ENCODE data around the gene LRMDA. TPM values are rescaled to one million over a fixed set of nuclear protein-coding genes. Genes with fewer than 3 reads are reported as not detected.

The LRMDA gene
- total RNA-seq, 1 experiment from 2014 or later = 1.2 TPM

DNA sequence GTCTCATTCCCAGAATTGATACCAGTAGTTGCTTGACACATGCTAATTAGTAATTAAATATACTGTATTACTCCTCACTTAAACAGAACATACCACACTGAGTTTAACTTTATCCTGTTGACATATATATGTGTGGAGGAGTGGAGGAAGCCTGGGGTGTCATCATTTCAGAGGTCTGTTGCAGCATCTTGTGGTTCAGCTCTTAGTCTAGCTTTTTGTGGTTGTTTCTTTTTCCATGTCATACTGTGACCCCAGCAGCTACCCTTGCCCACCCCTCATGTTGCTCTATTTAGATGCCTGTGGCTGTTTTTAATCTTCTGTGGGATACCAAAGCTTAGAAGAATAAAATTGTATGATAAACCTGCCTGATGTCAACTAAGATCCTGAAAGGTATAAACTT lies 875.4 kb downstream of the LRMDA start:
- intact Hi-C loops (cut with micrococcal nuclease) = no loop called here

GRCh38 chr10:76309070-76309469 lies 877.6 kb downstream of the LRMDA start:
- no peaks in the 10 kb centered on the region for H3K36me3 ChIP-seq (ENCODE audit: low read depth, low read length)
- no peak overlapping the region for H2AFZ ChIP-seq (ENCODE audit: low read length)
- no peaks in the 10 kb centered on the region for H3F3A ChIP-seq (ENCODE audit: low read length, unreplicated experiment)
- peaks cover 1% of the 10 kb centered on the region; the same call in 1 of the 2 replicates for H3K4me1 ChIP-seq (ENCODE audit: insufficient read depth, low read length)
- no peaks in the 10 kb centered on the region for H3K27me3 ChIP-seq (ENCODE audit: low read length)
- BruUV-seq (replicated peaks) = no TSS peak
- no peak overlapping the region for H3K4me2 ChIP-seq (ENCODE audit: low read length)
- H3K9me3 ChIP-seq (ENCODE audit: low read length) = no peaks in the 10 kb centered on the region
- H3K9ac ChIP-seq (ENCODE audit: low read length) = no peak overlapping the region
- H3K79me2 ChIP-seq (ENCODE audit: low read length) = no peaks in the 10 kb centered on the region
- TF ChIP-seq, protein P1, sequence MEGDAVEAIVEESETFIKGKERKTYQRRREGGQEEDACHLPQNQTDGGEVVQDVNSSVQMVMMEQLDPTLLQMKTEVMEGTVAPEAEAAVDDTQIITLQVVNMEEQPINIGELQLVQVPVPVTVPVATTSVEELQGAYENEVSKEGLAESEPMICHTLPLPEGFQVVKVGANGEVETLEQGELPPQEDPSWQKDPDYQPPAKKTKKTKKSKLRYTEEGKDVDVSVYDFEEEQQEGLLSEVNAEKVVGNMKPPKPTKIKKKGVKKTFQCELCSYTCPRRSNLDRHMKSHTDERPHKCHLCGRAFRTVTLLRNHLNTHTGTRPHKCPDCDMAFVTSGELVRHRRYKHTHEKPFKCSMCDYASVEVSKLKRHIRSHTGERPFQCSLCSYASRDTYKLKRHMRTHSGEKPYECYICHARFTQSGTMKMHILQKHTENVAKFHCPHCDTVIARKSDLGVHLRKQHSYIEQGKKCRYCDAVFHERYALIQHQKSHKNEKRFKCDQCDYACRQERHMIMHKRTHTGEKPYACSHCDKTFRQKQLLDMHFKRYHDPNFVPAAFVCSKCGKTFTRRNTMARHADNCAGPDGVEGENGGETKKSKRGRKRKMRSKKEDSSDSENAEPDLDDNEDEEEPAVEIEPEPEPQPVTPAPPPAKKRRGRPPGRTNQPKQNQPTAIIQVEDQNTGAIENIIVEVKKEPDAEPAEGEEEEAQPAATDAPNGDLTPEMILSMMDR (conservative IDR thresholded peaks at IDR 0.05; ENCODE audit: low read depth, low read length) = no peak
- TF ChIP-seq EZH2phosphoT487 (IDR thresholded peaks at IDR 0.05; ENCODE audit: borderline replicate concordance, low read length) (no peak), EZH2 (IDR thresholded peaks at IDR 0.05; ENCODE audit: low read length, unreplicated experiment) (no peak)
- POLR2A ChIA-PET (ENCODE audit: unreplicated experiment) = interaction anchor here (0.7 kb wide), 1 partner anchor 1077 kb away, joined by 10 read pairs; no protein-coding TSS in a partner anchor
- no peaks in the 10 kb centered on the region for H3K9me2 ChIP-seq (replicated peaks; ENCODE audit: low read length)
- CTCF ChIA-PET = interaction anchor here (0.8 kb wide), 1 partner anchor 272 kb away, joined by 3 read pairs; no protein-coding TSS in a partner anchor
- ATAC-seq = no peak
- no peak overlapping the region for H3K27ac ChIP-seq (ENCODE audit: low read length)
- no peaks in the 10 kb centered on the region for H4K20me1 ChIP-seq (ENCODE audit: low read length)
- no peak for DNase-seq
- intact Hi-C loops (cut with micrococcal nuclease) = no loop called here
- no peak overlapping the region for H3K4me3 ChIP-seq (ENCODE audit: low read length)

More for the DNA sequence above, 875.4 kb downstream of the LRMDA start:
- ChIA-PET CTCF (no interaction called here), POLR2A (ENCODE audit: unreplicated experiment) (no interaction called here)
- no peak overlapping the region for H2AFZ ChIP-seq (ENCODE audit: low read length)
- DNase-seq (no peak), ATAC-seq (no peak)
- H3K36me3 ChIP-seq (ENCODE audit: low read depth, low read length) = no peaks in the 10 kb centered on the region
- no peaks in the 10 kb centered on the region for H3K79me2 ChIP-seq (ENCODE audit: low read length)
- peaks cover 4% of the 10 kb centered on the region; the same call in 1 of the 2 replicates for H3K4me1 ChIP-seq (ENCODE audit: insufficient read depth, low read length)
- H3K27ac ChIP-seq (ENCODE audit: low read length) = no peak overlapping the region
- no peaks in the 10 kb centered on the region for H4K20me1 ChIP-seq (ENCODE audit: low read length)
- H3K4me2 ChIP-seq (ENCODE audit: low read length) = no peak overlapping the region
- TF ChIP-seq, protein P1 (conservative IDR thresholded peaks at IDR 0.05; ENCODE audit: low read depth, low read length) = no peak
- no peak for TF ChIP-seq EZH2phosphoT487 (IDR thresholded peaks at IDR 0.05; ENCODE audit: borderline replicate concordance, low read length)
- no peak for TF ChIP-seq EZH2 (IDR thresholded peaks at IDR 0.05; ENCODE audit: low read length, unreplicated experiment)
- H3K9me2 ChIP-seq (replicated peaks; ENCODE audit: low read length) = no peaks in the 10 kb centered on the region
- no peaks in the 10 kb centered on the region for H3K27me3 ChIP-seq (ENCODE audit: low read length)
- no peak overlapping the region for H3K4me3 ChIP-seq (ENCODE audit: low read length)
- BruUV-seq (replicated peaks) = no TSS peak
- H3F3A ChIP-seq (ENCODE audit: low read length, unreplicated experiment) = no peaks in the 10 kb centered on the region
- no peak overlapping the region for H3K9ac ChIP-seq (ENCODE audit: low read length)
- H3K9me3 ChIP-seq (ENCODE audit: low read length) = no peaks in the 10 kb centered on the region

DNA sequence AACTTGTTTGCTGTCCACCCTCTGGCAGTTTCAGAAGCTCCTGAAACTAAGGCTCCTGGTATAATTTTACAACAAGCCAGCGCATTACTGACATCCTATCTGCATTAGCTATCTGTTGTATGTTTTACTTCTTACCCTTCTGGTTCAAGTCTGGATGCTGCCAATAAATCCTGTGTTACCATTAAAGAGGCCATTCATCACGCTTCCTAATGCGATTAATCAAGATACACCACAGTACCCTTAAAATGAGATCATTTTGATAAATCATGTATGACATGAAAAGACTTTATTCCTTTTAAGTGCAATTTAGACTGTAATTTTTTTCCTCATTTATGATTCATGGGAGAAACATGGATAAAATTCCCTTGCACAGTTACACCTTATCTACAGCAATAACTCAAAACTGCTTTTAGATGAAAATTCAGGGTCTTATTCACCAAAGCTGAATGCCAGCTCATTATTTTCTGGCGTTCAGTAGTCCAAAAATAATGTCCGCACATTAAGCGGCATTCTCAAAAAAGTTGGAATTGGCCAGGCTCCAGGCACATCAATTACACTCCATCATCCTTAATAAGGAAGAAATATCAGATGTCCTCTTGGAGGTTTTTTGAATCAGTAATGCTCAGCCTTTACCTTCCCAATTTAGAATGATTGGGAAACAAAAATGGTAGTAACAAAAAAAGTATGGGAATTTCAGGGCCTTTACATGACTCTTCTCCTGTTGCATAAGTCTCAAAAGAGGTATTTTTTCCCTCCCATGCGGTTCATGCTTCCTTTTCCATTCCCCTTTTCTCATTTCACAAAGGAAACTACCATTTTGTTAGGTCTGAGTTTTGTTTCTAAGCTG lies 878.5 kb downstream of the LRMDA start:
- Histone ChIP-seq H3K4me3 (ENCODE audit: low read length) (no peak overlapping the region), H3F3A (ENCODE audit: low read length, unreplicated experiment) (no peaks in the 10 kb centered on the region), H4K20me1 (ENCODE audit: low read length) (no peaks in the 10 kb centered on the region), H3K36me3 (ENCODE audit: low read depth, low read length) (no peaks in the 10 kb centered on the region), H3K9me3 (ENCODE audit: low read length) (no peaks in the 10 kb centered on the region), H3K9ac (ENCODE audit: low read length) (no peak overlapping the region), H3K9me2 (replicated peaks; ENCODE audit: low read length) (no peaks in the 10 kb centered on the region), H3K27me3 (ENCODE audit: low read length) (no peaks in the 10 kb centered on the region), H3K4me1 (ENCODE audit: insufficient read depth, low read length) (no peaks in the 10 kb centered on the region), H3K79me2 (ENCODE audit: low read length) (no peaks in the 10 kb centered on the region), H3K4me2 (ENCODE audit: low read length) (no peak overlapping the region), H2AFZ (ENCODE audit: low read length) (no peak overlapping the region), H3K27ac (ENCODE audit: low read length) (no peak overlapping the region)
- ChIA-PET CTCF (interaction anchor here (0.8 kb wide), 1 partner anchor 273 kb away, joined by 3 read pairs; no protein-coding TSS in a partner anchor), POLR2A (ENCODE audit: unreplicated experiment) (no interaction called here)
- no peak for ATAC-seq
- no TSS peak for BruUV-seq (replicated peaks)
- TF ChIP-seq, protein P1 (conservative IDR thresholded peaks at IDR 0.05; ENCODE audit: low read depth, low read length) = no peak
- no peak for TF ChIP-seq EZH2phosphoT487 (IDR thresholded peaks at IDR 0.05; ENCODE audit: borderline replicate concordance, low read length)
- TF ChIP-seq EZH2 (IDR thresholded peaks at IDR 0.05; ENCODE audit: low read length, unreplicated experiment) = no peak
- intact Hi-C loops (cut with micrococcal nuclease) = no loop called here
- DNase-seq = no peak
